Measurements from ENCODE around the gene SUGP2. TPM values are rescaled to one million over a fixed set of nuclear protein-coding genes. Genes with fewer than 3 reads are reported as not detected.

SUGP2 gene
- total RNA-seq, 1 experiment from 2014 or later: 95.2 TPM

DNA sequence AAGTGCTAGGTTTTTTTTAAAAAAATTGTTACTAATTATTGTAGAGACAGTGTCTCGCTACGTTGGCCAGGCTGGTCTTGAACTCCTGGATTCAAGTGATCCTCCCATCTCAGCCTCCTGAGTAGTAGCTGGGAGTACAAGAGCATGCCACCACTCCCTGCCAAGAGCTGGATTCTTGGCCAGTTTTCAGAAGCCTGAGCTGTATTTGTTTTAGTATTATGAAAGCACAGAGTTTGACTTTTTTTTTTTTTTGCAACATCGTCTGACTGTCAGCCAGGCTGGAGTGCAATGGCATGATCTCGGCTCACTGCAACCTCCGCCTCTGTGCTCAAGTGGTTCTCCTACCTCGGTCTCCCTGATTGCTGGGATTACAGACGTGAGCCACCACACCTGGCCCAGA, 7.1 kb upstream of the SUGP2 start:
- Histone ChIP-seq H3K23me2 (ENCODE audit: insufficient read length, low read depth, low read length, poor library complexity, severe bottlenecking) (no peaks in the 10 kb centered on the region), H3K14ac (ENCODE audit: insufficient read depth, low read length) (no peak overlapping the region), H2AK5ac (ENCODE audit: insufficient read length, low read length) (no peak overlapping the region), H2BK5ac (ENCODE audit: insufficient read length, low read length) (no peak overlapping the region), H3K23ac (ENCODE audit: insufficient read length, low read depth, low read length) (no peak overlapping the region), H3K4me2 (ENCODE audit: insufficient read depth, insufficient read length, low read length) (no peak overlapping the region), H2BK12ac (ENCODE audit: insufficient read length, low read depth, low read length) (no peak overlapping the region), H4K5ac (ENCODE audit: insufficient read length, low read depth, low read length) (no peak overlapping the region), H3K9me3 (ENCODE audit: control insufficient read depth, low read depth, low read length) (peaks cover 6% of the 10 kb centered on the region), H2BK15ac (ENCODE audit: low read depth, low read length) (no peak overlapping the region), H3K4me1 (ENCODE audit: insufficient read depth, low read length) (no peaks in the 10 kb centered on the region), H3K27ac (ENCODE audit: insufficient read length, low read depth, low read length) (no peak overlapping the region), H3K18ac (ENCODE audit: insufficient read length, low read depth, low read length) (no peak overlapping the region), H3K79me1 (ENCODE audit: insufficient read depth, low read depth, low read length, poor library complexity, severe bottlenecking) (peaks cover 9% of the 10 kb centered on the region), H4K8ac (replicated peaks; ENCODE audit: insufficient read length, low read depth, low read length) (no peak overlapping the region), H4K20me1 (ENCODE audit: control insufficient read depth, insufficient read depth, insufficient read length) (no peaks in the 10 kb centered on the region), H3T11ph (ENCODE audit: low read length) (no peak overlapping the region), H2BK20ac (ENCODE audit: low read depth, low read length, poor library complexity, severe bottlenecking) (no peak overlapping the region), H2AFZ (ENCODE audit: low read length) (no peak overlapping the region), H4K91ac (ENCODE audit: insufficient read length, low read depth, low read length) (no peak overlapping the region), H3K27me3 (ENCODE audit: insufficient read depth, low read length) (no peaks in the 10 kb centered on the region), H3K9ac (ENCODE audit: extremely low read depth, insufficient read length, low read length) (no peak overlapping the region), H3K56ac (ENCODE audit: insufficient read length, low read depth, low read length) (no peak overlapping the region), H3K4ac (ENCODE audit: low read depth, low read length) (no peak overlapping the region), H3K79me2 (ENCODE audit: insufficient read depth, low read length) (peaks cover 20% of the 10 kb centered on the region; the same call in 1 of the 2 replicates), H2BK120ac (ENCODE audit: low read depth, low read length, poor library complexity, severe bottlenecking) (no peak overlapping the region)
- H3K9me3 Mint-ChIP-seq: peaks cover 14 to 15% of the 10 kb centered on the region in 2 experiments
- H3K27ac Mint-ChIP-seq: 0 out of 7 replicates have a peak overlapping the region, but pooled peaks of 1 of the 3 experiments have one; percentile 10
- no peak for TF ChIP-seq CTCF (conservative IDR thresholded peaks at IDR 0.05)
- H3K4me3 Mint-ChIP-seq: no peak overlapping the region
- no peaks in the 10 kb centered on the region for H3K27me3 Mint-ChIP-seq (ENCODE audit: low read depth)
- peaks cover 49 to 64% (median 61%) of the 10 kb centered on the region in 3 experiments for H3K36me3 Mint-ChIP-seq (ENCODE audit: insufficient read depth in 1 of 3, low read depth in 3 of 3)
- WGBS (ENCODE audit: extremely low coverage, insufficient read length, low lambda C conversion rate): no CpG with 5 or more reads among the region's 7 CpGs
- no peak for DNase-seq
- H3K4me1 Mint-ChIP-seq: peaks cover 0 to 5% of the 10 kb centered on the region in 2 experiments; a peak in 2 of 4 replicates
